Measurements from ENCODE around the gene SEZ6L.

The SEZ6L gene

DNA sequence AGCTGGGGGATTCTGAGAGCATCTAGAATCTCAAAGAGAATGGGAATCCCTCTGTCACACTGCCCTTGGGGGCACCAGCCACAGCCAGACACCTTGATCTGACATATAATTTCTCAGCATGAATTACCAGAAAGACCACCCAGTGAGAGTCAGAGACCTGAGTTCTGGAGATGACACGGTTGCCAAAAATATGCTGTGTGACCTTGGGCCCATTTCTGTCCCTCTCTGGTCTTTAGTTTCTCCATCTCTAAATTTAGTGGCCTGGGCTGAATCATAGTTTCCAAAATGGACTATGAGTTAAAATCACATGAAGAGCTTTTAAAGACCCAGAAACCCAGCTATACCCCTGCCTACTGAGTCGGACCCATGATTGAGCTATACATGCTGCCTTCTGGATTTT is 15.9 kb downstream of the SEZ6L start:
- DNase-seq, result no peak

DNA sequence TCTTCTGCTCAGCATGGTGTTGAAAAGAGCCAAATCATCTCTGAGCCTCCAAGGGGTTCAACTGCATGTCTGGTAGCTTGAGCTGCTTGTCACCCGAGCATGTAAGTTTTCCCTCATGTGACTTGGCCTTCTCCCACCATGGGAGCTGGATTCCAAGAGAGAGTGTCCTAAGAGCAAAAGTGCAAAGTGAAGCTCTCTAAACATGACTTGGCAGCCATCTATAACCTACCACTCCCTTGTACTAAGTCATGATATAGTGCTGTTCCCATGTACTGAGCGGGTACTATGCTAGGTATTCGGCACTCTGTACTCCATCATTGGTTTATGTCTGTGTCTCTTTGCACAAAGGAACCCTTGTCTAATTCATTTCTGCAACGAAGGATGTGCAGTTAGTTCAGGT is 19.1 kb downstream of the SEZ6L start:
- DNase-seq, result no peak

DNA sequence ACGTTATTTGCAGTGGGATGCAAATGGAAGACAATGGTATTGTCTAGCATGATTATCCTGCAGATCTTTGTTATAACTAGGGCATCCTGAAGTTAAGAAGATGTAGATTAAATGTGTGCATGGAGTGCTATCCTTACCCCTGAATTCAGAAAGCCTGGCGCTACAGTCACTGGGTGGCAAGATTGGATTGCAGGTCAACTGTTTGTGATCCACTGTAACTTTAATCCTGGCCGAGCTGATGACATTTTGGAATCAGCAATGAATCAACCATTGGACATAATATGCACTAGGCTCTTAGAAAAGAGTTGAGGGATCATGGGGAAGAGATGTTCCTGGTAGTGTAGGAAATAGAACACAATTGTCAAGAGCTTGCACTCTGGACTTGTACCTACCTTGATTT is 25.1 kb downstream of the SEZ6L start:
- DNase-seq, result no peak

DNA sequence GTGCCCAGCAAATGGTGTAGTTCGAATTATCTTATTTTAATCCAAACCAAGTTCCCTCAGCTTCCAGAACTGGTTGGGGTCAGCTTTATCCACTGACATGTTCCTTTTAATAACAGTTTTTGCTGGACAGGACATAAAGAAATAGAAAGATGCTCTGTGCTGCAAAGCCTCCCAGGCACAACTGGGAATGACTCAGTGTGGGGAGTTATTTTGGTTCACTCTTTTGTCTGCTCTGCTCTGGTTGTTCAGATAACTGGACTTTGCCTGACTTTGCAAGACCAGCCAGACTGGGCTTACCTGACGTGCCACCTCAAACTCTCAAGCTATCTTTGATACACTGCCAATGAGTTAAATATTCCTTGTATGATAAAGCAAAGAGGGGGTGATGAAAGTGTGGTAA is 25.6 kb downstream of the SEZ6L start:
- DNase-seq, result no peak

DNA sequence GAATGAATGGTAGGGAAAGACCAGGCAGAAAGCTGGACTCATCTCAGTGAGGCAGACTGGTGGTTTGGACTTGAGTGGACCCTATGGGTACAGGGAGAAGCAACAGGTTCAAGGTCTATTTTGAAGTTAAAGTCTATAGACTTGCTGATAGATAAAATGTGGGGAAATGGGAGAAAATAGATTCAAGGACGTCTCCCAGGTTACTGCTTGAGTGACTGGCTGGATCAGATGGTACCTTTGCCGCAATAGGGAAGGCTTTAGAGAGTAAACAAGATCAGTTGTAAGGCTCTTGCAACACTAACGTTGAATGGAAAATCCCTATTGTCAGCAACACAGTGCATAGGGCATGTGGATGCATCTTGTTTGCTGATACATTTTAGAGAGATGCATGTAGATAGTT is 27.4 kb downstream of the SEZ6L start:
- DNase-seq, result no peak

DNA sequence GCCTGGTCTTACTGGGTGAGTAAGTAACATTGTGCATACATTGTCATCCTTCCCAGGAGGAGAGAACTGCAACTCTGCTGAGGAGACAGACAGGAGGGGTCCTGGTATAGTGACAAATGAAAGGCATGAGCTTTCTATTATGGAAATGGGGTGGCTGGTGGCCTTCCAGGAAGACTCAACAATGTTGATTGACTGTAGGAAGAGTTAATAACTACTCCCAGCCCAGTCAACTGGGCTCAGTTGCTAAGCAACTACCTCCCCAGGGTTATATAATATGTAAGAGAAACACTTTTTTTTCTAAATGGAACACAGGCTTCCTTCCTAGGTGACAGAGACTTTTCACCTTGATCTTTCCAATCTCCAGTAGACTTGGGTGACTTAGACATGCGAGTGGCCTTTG is 28.2 kb downstream of the SEZ6L start:
- DNase-seq, result no peak

DNA sequence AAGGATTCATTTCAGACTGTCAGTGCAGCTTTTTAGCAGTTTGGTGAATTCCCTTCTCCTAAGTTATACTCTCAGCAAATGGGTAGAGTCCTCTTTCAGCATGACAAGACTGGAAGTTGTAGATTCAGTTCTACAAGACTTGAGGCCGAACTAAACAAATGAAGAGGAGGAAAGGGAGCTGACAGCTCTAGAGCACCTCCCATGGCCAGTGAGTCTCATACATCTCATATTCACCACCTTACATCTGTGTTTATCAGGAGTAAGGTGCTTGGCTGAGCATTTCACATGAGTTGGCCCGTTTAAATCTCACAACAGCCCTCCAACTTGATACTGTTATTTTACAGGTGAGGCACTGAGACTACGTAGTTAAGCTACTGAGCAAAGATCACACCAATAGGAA is 30.4 kb downstream of the SEZ6L start:
- no peak for DNase-seq

DNA sequence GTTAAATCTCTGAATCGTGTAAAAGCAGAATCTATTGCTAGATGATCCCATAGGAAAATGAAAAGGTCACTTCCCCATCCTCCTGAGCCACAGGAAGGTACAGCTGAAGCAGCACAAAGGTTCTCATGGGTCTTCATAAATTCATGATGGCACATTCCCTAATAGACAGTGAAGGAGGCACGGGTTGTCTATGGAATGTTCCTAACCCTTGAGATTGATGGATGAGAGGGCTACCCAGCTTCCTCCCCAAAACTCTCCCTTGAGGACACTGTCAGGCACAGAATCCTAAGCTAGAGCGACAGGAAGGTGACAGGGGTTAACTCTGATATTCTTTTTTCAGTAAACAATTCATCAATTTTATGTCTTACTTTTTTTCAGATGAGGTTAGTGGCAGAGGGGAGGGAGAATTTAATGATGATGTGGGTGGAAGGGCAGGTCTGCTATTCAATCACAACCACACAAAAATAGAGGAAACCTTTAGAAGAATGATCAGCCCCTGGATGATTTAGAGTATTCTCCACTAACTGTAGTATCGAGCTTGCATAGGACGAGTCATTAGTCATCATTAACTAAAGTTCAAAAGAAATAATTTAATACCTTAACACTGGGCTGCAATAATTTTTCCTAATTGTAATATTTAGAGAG is 33.1 kb downstream of the SEZ6L start:
- DNase-seq, result no peak

DNA sequence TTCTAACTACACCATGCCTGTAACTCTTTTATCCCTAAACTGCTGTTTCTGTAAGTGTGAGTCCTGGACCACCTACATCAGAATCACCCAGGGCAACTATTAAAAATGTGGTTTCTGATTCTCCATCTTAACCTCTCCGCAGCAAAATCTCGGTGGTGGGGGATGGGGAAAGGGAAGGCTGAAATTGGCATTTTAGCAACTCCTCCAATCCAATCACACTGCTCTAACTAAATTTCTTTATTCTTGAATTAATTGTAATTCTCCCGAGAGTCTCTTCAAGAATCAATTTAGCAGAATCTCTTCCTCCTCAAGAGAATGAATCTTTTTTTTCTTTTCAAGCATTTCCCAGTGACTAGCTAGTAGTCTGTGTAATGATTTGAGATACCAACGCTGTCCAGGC is 36.2 kb downstream of the SEZ6L start:
- no peak for DNase-seq

DNA sequence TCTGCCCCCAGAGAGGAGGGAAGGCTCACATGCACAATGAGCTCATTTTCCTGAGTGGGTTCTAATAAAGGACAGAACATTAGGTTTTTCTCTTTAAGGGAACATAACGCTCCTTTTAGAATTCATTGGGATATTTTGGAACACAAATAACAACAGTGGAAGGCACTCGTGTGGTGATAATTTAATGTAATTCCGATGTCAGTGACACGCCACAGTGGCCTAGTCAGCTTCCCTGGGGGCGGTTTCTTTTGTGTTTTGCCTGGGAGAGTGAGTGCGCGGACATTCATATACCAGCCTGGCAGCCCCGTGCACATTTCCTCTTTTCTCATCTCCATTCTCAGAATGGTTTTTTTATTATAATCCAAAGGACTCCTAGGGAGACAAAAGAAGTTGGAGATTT is 41.1 kb downstream of the SEZ6L start:
- no peak for DNase-seq

DNA sequence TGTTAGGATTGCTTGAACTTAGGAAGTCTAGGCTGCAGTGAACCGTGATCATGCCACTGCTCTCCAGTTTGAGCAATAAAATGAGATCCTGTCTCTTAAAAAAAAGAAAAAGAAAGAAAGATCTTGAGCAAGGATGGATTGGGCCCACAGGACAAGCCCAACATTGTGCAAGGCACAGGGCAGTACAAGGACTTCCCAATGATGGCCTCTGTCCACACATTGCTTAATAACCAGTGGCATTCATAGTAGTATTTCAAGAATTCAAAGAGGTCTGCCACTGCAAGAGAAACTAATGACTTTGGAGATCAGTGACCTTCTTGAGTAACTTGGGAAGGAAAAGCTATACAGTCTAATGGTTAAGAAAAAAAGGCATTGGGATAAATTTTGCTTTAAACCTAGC is 44.6 kb downstream of the SEZ6L start:
- no peak for DNase-seq

DNA sequence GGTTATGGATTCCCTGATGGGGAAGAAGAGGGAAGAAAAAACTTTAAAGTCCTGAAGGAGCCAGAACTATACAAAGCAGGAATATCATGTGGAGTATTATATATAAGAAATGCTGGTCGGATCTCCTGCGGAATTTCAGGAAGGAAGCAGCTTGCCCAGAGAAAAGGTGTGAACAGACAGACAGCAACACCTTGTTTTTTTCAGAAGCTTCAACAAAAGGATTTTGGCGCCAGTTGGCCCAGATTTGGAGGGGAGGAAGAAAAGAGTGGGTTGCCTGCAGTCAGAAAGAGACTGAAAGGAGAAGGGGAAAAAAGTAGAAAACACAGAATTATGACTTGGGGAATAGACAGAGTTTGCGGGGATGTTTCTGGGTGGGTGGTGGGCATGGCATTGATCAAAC is 45.2 kb downstream of the SEZ6L start:
- DNase-seq, result no peak

DNA sequence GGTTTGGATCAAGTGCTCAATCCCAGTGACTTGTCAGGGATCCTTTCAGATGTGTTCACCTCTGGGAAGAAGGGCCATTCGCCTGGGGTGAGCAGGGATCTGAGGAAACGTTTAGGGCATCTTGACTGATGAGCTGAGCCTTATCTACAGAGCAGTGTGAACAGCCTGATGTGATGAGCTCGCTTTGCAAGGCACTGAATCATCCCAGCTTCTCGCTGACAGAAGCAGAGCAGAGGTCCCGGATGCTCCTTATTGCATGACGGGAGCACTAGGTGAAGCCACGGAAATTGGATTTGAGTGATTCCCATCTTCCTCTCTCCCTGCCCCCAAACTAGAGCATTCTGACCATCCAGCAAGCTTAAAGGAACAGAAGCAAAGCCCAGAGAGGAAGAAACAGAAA is 46.5 kb downstream of the SEZ6L start:
- no peak for DNase-seq

DNA sequence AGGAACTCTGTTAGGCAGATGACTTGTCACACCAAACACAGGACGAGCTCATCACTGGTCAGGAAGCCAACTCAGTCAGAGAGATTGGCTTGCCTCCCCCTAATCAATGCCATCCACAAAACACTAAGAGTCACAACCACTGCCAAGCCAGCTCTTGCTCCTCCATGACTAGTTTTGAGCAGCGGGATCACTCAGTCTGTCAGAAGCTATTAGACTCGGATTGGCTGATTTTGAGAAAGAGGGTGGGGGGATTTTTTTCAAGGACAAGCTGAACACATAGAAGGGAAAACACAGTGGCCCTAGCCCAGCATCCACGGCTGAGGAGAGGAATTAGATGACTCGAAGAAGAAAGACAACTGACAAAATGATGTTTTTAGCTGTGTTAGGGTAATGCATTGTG is 55.9 kb downstream of the SEZ6L start:
- DNase-seq, result no peak

DNA sequence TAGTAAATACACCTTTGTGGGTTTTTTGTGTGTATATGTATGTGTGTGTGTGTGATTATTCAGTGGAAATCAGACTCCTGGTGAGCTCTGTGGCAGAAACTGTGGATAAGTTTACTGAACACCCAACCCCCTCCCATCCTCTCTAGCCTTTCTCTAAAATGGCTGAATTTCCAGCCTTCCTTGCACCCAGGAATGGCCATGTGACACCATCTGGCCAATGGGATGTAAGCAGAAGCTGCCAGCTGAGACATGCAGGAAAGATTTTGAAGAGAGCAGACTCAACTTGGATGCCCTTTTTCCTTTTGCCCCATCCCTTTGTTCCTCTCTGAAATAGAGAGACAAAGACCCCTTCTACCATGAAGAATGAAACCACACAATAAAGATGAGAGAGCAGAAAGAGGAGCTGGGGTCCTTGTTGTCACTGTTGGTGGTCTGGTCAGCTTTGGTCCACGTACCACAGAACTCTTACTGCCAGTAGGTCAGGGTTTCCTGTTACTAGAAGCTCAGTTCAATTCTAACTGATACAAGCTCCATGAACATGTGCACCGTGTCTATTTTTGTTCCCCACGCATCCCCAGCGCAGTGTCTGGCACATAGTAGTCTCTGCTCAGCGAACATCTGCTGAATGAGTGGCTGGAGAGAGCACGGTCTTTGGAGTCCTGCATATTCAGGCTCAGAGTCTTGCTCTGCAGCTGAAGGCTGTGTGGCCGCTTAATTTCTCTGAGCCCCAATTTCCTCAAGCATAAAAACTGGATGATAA is 57.5 kb downstream of the SEZ6L start:
- no peak for DNase-seq

DNA sequence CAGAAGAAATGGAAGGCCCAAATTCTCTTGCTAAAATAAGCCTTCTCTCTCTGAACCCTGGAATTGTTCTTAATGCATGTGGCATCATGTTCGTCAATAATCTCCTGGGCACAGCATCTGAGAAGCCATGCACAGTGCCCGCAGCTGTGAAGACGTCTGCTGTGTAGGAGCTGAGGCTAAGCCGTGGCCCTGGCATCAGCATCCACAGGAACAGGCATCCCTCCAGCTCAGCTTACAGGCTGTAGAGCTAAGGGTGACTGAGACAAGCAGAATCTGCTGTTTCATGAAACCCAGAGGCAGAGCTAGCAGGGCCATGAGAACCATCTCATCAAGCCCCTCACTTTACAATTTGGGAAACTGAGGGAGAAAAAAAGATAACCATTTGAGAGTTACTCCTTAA is 60.6 kb downstream of the SEZ6L start:
- DNase-seq, result no peak

DNA sequence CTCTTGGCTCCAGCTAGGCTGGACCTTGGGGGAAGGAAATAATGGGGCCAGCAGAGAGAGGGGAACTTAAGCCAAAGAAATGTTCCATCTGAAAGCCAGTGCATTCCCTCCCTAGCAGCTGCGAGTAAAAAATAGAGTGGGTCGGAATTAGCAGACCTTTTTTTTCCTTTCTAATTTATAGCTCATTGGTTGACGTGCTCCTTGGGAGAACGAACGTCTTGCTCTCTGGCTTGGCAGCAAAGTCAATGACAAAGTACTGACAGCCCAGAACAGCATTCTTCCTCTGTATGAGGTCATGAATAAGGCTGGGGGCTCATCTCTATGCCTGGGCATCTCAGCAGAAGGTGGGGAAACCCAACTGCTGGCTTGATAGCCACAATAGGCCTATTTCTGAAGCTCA is 65.0 kb downstream of the SEZ6L start:
- no peak for DNase-seq

DNA sequence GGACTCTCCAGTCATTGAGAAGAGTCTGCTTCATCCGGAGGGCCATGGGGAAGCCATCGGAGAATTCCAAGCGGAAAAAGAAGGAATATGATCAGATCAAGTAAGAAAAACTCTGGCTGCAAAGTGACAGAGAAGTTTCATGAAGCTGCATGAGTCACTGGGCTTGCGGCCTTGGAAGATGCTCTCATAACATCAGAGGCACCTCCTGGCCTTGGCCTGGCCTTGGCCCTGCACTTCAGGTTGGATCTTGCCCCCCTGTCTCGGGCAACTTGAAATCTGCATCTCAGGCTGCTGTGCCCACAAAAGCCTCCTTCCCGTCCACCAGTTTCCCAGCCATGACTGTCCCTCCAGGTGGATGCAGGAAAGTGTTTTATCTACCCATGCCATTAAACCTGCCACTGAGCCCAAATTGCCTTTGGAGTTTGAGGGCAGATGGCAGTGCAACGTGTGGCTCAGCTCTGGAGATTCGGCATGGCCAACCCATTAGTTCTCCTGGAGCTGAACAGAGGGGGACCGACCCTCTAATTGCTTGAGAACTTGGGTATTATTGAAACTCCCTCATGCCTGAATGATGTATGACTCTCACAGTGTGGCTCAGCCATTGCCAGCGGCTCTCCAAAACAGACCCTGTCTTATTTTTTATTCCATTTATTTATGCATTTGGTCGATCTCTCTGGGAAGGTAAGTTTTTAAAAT is 66.7 kb downstream of the SEZ6L start:
- DNase-seq, result no peak

DNA sequence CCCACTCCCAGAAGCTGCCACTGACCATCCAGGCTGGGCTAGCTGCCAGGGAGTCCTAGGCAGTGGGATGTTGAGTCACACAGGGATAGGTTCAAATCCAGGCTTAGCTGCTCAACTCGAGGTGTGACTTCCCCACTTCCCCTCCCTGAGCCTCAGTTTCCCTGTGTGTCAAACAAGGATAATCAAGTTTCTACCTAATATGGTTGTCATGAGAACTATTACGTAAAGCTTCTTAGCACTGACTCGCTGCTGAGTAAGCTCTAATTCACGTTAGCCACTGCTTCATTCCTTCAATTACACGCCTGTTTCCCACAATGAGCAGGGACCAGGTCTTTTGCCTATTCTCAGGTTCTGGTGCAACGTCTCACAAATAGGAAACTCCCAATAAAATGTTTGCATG is 67.7 kb downstream of the SEZ6L start:
- no peak for DNase-seq

DNA sequence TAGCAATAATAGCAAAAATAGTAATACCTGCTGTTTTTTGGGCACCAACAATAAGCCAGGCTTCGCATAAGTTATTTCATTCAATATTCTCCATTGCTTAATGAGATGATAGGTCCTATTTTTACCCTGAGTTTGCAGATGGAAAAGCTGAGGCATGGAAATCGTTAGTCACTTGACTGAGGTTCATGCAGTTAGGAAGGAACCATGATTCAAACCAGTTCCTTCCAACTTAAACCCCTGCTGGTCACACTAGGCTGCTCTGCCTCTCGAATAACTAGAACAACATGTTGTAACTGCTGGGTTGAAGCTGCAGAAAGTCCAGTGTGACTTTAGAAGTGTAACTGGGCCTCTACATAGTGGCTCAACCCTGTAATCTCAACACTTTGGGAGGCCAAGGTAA is 69.3 kb downstream of the SEZ6L start:
- DNase-seq, result no peak

DNA sequence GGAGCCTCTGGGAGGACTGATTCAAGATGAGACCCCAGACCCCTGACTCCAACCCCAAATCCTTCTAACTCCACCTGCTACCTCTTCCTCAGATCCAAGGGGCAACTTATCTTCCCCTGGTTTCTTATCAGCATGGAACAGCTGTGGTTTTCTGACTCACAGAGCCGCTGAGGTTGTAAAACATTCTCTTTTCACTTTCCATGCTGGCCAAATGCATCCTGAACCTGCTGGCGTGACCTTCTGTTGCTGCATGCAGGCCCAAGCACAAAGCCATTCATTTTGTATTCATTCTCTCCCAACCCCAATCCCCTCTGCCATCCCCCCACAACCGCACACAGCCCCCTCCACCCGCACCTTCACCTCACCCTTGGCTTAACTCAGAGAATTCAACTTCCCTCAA is 70.3 kb downstream of the SEZ6L start:
- no peak for DNase-seq

DNA sequence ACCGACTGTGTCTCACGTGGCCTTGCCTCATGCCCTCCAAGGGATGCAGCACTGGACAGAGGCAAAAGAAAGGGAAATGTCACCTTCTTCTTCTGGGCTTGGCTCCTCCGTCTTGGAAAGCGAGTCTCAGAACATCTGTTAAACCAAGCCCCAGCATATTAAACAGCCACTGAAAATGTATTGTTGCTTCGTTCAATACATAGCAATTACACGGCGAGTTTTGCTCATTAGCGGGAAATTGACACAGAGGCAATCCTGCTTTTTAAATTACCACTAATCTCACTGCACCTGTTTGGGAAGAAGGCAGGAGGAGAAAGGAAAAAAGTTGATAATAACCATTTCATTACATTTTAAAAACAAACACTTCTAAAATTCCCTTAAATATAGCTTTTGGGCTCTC is 72.1 kb downstream of the SEZ6L start:
- no peak for DNase-seq

DNA sequence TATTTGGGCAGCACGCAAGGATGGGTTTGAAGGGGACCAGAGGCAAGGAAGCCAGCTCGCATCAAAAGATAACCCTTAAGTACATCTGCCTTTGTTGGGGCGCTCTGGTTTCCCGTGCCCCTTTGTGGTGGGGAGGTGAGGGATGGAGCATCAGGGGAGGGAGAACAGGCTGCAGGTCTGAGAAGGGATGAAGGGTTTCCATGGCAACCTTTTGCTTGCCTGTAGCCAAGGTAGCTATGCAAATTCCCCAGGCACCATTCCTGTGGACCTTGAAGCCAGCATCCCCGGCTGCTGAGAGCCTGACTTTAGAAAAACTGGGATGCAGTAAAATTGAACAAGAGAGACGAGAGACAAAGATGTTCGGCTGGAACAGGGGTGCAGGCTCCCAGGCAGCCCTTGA is 75.7 kb downstream of the SEZ6L start:
- DNase-seq, result no peak

DNA sequence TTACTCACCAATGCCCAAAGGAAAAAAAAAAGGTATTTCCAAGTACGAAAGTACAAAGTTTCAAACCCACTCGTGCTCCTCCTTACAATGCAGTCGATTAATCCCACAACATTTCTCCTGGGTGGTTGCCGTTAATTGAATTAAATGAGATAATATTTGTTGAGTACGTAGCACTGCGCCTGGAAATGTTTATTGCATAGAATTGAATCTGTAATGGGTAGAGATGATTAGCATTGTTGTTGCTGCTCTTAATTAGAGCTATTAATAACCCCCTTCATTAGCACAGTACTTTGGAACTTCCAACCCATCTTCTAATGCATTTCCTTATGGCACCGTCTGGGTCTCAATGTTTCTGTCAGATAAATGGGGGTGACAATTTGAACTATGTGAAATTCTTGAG is 77.3 kb downstream of the SEZ6L start:
- DNase-seq, result no peak

DNA sequence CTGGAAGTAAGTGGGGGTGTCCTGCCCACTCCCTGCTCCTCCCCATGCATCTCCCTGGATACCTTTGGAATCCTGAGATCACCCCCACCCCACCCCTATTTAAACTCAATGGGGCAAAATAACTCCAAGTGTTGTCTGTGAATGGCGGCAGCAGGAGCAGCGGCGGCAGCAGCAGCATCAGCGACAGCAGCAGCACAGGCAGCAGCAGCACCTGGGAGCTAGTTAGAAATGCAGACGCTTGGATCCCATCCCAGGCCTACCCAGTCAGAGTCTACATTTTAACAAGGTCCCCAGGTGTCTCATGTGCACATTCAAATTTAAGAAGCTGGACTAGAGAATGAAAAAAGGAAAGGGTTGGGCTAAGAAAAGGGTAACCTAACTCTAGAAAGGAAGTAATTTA is 82.6 kb downstream of the SEZ6L start:
- DNase-seq, result no peak
